Stimulated activated CD4-positive, alpha-beta T cell treated with anti-CD3 and anti-CD28 coated beads, Interleukin-12 subunit alpha, Interleukin-12 subunit beta, amount 100 ng/mL, for 24 hours (primary cell): Measurements from ENCODE around the gene MINDY3.
"Not testable (repeated sequence)": the region's sequence is repeated elsewhere in the genome, so short reads cannot be mapped to it uniquely, and the experiment has no call there.

Experiments used
- DNase-seq, 2 experiments: peaks; one replicate each; pipeline ENCODE4 v3.0.0-alpha.2; 2020; ENCODE audit warnings: low read depth in 2 of 2

The MINDY3 gene

GRCh38 chr10:15859906-15860691 is at the start of gene MINDY3:
TSS of gene MINDY3 (minus strand) at chr10:15860507. CDS start at chr10:15860299, 208 bp downstream.
- peak; percentile 67 to 72 for DNase-seq

GRCh38 chr10:15901889-15902288 is 41.6 kb upstream of the MINDY3 start:
- DNase-seq = no peak

- no peak for DNase-seq
Measured at GRCh38 chr10:15898046-15898445, 37.7 kb upstream of the MINDY3 start.

GRCh38 chr10:15897287-15897686 is 37.0 kb upstream of the MINDY3 start:
- DNase-seq = no peak

- no peak for DNase-seq
Measured at GRCh38 chr10:15896654-15897053, 36.3 kb upstream of the MINDY3 start.

DNA sequence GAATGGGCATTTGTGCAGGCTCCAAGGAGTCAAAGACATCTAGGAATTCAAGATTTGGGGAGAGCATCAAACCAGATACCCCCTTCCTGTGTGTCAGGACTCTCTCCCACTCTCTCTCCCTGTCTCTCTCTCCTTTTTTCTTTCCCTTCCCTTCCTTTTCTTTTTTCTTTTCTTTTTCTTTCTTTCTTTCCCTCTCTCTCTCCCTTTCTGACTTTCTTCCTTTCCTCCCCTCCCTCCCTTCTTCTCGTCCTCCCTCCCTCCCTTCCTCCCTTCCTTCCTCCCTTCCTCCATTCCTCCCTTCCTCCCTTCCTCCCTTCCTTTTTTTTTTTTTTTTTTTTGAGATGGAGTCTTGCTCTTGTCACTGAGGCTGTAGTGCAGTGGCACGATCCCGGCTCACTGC is 24.1 kb upstream of the MINDY3 start:
- DNase-seq = no peak

- no peak for DNase-seq
Measured at GRCh38 chr10:15881542-15881941, 21.2 kb upstream of the MINDY3 start.

- DNase-seq = no peak
Measured at GRCh38 chr10:15879663-15880062, 19.4 kb upstream of the MINDY3 start.

- no peak for DNase-seq
Measured at GRCh38 chr10:15879058-15879457, 18.8 kb upstream of the MINDY3 start.

DNA sequence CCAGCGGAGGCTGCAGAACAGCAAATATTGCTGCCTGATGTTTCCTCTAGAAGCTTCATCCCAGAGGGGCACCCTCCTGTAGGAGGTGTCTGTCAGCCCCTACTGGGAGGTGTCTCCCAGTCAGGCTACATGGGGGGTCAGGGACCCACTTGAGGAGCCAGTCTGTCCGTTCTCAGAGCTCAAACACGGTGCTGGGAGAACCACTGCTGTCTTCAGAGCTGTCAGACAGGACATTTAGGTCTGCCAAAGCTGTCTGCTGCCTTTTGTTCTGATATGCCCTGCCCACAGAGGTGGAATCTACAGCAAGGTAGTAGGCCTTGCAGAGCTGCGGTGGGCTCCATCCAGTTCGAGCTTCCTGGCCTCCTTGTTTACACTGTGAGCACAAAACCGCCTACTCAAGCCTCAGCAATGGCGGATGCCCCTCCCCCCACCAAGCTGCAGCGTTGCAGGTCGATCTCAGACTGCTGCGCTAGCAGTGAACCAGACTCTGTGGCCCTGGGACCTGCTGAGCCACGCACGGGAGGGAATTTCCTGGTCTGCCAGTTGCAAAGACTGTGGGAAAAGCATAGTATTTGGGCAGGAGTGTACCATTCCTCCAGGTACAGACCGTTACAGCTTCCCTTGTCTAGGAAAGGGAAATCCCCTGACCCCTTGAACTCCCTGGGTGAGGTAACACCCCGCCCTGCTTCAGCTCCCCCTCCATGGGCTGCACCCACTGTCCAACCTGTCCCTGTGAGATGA is 17.7 kb upstream of the MINDY3 start:
- DNase-seq = no peak

- not testable (repeated sequence) for DNase-seq
Measured at GRCh38 chr10:15876274-15876673, 16.0 kb upstream of the MINDY3 start.

GRCh38 chr10:15872645-15873044 is 12.3 kb upstream of the MINDY3 start:
- DNase-seq = not testable (repeated sequence)

DNA sequence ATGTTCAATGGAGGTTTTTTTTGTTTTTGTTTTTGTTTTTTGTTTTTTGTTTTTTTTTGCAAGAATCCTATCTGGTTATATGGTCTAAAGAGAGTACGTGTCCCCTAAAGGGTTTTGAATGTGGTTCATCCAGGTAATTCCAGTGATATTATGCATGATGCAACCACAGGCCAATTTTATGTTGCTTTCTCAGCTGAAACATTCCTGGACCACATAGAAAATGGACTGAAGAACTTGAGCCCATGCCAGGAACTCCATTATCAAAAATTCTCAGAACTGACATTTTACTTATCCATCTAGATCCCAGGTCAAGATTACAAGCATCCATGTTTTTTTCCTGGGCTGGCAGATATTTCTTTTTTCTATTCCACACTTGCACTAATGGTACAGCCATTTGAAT is 11.5 kb upstream of the MINDY3 start:
- DNase-seq = no peak

- no peak for DNase-seq
Measured at GRCh38 chr10:15869935-15870334, 9.6 kb upstream of the MINDY3 start.

GRCh38 chr10:15868006-15868405 is 7.7 kb upstream of the MINDY3 start:
- no peak for DNase-seq

DNA sequence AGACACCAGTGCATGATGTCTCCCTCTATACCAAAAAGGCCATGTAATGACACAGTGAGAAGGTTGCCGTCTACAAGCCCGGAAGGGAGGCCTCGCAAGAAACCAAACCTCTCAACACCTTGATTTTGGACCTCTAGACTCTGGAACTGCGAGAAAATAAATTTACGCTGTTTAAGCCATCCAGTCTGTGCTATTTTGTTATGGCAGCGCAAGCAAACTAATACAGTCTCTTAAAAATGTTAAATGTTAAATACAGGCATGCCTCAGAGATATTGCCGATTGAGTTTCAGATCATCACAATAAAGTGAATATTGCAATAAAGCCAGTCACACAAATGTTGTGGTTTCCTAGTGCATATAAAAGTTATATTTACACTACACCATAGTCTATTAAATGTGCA is 5.0 kb upstream of the MINDY3 start:
- no peak for DNase-seq

DNA sequence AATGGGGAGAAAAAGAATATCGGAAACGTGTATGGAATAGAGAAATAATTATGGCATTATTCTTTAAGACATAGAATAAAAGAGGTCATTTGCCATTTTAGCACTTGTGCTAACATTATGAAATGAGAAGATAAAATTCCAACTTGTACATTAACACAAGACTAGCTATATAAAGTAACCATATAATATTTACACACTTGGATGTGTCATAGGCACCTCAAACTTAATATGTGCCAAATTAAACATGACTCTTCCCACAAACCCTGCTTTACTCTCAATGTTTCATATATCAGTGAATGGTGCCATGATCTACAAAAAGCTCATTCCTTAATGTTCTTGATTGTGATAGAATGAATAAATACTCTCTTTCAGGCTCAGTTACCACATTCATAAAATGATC is 4.1 kb upstream of the MINDY3 start:
- no peak for DNase-seq

DNA sequence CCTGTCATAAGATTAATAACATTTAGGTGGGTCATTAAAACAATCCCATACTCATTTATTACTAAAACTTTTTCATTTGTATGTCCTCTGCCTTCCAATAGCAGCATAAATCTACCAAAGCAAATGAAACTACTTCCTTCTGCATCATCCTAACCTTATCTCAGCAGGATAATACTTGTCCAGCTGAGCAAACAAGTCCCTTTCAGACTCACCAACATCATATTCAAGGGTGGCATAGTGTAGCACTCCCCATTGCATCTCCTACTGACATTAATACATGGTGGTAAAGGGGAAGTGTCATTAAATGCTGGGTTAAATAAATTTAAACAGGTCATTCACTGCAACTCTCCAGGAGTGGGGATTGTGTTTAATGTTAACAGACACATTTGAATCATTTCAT is 3.4 kb upstream of the MINDY3 start:
- no peak for DNase-seq

DNA sequence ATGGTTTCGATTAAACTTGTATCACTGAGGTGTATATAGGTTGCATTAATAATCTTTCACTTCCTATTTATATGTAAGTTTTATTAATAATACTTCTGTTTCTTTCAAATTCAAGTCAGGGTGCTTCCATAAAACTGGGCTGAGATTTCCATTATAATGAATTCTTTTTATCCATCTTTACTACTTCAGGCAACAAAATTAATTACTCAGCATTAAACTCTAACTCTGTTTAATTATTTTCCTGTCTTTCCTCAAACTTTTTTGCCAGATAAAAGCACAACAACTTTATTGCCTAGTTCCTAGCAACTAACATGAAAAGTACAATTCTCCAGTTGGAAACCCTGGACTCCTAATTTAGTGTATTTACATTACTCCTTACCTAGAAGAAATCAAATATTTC is 3.0 kb upstream of the MINDY3 start:
- no peak for DNase-seq

GRCh38 chr10:15860692-15861201 is 440 bp upstream of the MINDY3 start:
- DNase-seq = no peak

DNA sequence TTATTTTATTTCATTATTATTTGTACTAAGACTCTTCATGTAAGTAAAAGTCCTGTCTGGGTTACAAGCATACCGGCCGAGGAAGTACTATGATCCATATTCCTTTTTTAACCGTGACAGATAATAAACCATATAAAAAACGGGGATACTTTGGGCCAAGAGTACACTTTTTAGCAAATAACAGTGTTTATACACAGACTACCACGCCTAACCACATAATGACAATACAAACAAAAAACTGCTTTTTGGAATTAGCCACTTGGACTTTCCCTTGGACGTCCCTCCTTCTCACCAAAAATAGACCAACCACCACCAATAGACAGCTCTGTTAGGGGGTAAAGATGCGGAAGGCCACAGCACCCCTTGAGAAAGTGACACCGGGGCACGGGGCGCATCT is 800 bp downstream of the MINDY3 start:
- no peak for DNase-seq

DNA sequence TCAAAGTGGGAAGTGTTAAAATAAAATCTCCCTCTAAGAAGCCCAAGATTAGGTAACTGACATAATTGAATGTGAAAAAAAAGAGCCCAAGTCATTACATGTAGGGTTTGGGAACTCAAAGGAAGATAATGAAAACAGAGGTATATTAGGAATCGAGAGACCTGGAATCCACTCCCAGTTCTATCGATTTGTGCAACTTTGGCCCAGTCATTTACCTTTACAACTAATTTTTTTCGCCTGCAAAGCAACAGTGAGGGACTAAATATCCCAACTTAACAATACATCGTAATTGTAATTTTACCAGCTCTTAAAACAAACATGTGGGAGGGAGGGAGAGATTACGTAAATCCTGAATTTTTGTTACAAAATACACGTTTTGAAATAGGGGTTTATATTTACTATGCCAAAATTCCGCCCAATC is 1.4 kb downstream of the MINDY3 start:
- DNase-seq = no peak

DNA sequence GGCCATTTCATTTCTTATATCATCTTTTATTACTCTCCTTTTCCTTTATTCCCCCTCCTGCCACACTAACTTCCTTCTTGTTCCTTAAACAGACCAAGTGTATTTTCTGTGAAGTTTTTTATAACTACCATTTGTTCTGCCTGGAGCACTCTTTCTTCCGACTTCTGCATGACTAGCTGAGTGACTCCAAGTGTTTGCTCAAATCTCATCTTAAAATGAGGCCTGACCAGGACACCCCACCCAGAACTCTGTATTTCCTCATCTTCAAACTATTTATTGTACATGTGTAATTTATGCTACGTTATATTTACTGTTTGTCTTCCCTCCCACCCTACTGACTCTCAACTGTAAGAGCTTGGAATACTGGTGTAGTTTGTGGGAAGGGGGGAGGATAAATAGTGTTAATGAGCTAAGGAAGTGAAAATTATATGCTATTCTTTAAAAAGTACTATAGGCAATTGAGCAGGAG is 3.2 kb downstream of the MINDY3 start:
- DNase-seq = no peak
